WTC11 (cell line): ENCODE measurements around the gene KCNG4. TPM values are rescaled to one million over a fixed set of nuclear protein-coding genes. Genes with fewer than 3 reads are reported as not detected.

Experiments
- ATAC-seq: fragments of 200-7000 bp; cut with Tn5 transposase; 2 replicates; pipeline ENCODE4 v1.10.0; 2021; ENCODE audit warnings: mild to moderate bottlenecking, moderate library complexity
- CTCF ChIA-PET: fragments of 300-600 bp; sonication (Branson Sonifier 250); formaldehyde crosslinking; loops from one replicate; lab custom pipeline; 2021; ENCODE audit warnings: antibody characterized with exemption; lab: Charles Lee
- POLR2A ChIA-PET: fragments of 350-600 bp; sonication (Branson Sonifier 250); formaldehyde crosslinking; loops from one replicate; lab custom pipeline; 2021; ENCODE audit warnings: antibody characterized with exemption; lab: Charles Lee
- DNase-seq: peaks from one replicate; pipeline ENCODE4 v3.0.0; 2021; ENCODE audit warnings: low spot score
- H3K27ac Mint-ChIP-seq: 2 replicates; pipeline ENCODE4 v1.8.0; 2021; ENCODE audit warnings: mixed read lengths
- H3K27me3 Mint-ChIP-seq: 2 replicates; pipeline ENCODE4 v1.8.0; 2021; ENCODE audit warnings: low read depth, mild to moderate bottlenecking, moderate library complexity, mixed read lengths
- H3K36me3 Mint-ChIP-seq: 2 replicates; pipeline ENCODE4 v1.8.0; 2021; ENCODE audit warnings: mixed read lengths
- H3K4me1 Mint-ChIP-seq: 2 replicates; pipeline ENCODE4 v1.8.0; 2022; ENCODE audit warnings: mixed read lengths
- H3K4me3 Mint-ChIP-seq: 2 replicates; pipeline ENCODE4 v1.8.0; 2021; ENCODE audit warnings: mild to moderate bottlenecking, moderate library complexity, mixed read lengths
- H3K9me3 Mint-ChIP-seq: 2 replicates; pipeline ENCODE4 v1.8.0; 2021; ENCODE audit warnings: mixed read lengths
- ARID4B ChIP-seq: sonication (generic); formaldehyde crosslinking; IDR thresholded peaks from 2 replicates; pipeline ENCODE4 v1.8.0; 2023; ENCODE audit warnings: missing genetic modification reagents, mild to moderate bottlenecking, borderline replicate concordance
- ATF1 ChIP-seq: sonication (generic); formaldehyde crosslinking; IDR thresholded peaks from 2 replicates; pipeline ENCODE4 v1.8.1; 2023; ENCODE audit warnings: mild to moderate bottlenecking, moderate library complexity, missing genetic modification reagents
- CREB1 ChIP-seq: sonication (generic); formaldehyde crosslinking; IDR thresholded peaks from 2 replicates; pipeline ENCODE4 v1.8.0; 2023; ENCODE audit warnings: mild to moderate bottlenecking, missing genetic modification reagents
- EMX1 ChIP-seq: fragments of 250-450 bp; sonication (Bioruptor Pico); IDR thresholded peaks from 2 replicates; pipeline ENCODE4 v1.8.0; 2021; ENCODE audit warnings: mild to moderate bottlenecking
- GABPB1 ChIP-seq: sonication (generic); formaldehyde crosslinking; IDR thresholded peaks from 2 replicates; pipeline ENCODE4 v1.8.1; 2023; ENCODE audit warnings: mild to moderate bottlenecking, missing genetic modification reagents
- GTF2I ChIP-seq: fragments of 250-450 bp; sonication (Bioruptor Pico); conservative IDR thresholded peaks from 2 replicates; pipeline ENCODE4 v1.4.0; 2021; ENCODE audit warnings: mild to moderate bottlenecking
- IRF2 ChIP-seq: sonication (generic); formaldehyde crosslinking; IDR thresholded peaks from 2 replicates; pipeline ENCODE4 v1.8.0; 2022; ENCODE audit warnings: low read depth, missing genetic modification reagents, borderline replicate concordance
- MLX ChIP-seq: sonication (generic); formaldehyde crosslinking; IDR thresholded peaks from 2 replicates; pipeline ENCODE4 v1.8.1; 2023; ENCODE audit warnings: mild to moderate bottlenecking, missing genetic modification reagents, moderate library complexity
- MXD4 ChIP-seq: fragments of 250-450 bp; sonication (Bioruptor Pico); IDR thresholded peaks from 2 replicates; pipeline ENCODE4 v1.8.0; 2021; ENCODE audit warnings: mild to moderate bottlenecking, moderate library complexity, borderline replicate concordance
- MYBL2 ChIP-seq: sonication (generic); formaldehyde crosslinking; IDR thresholded peaks from 2 replicates; pipeline ENCODE4 v1.8.1; 2023; ENCODE audit warnings: mild to moderate bottlenecking, moderate library complexity, missing genetic modification reagents
- NFATC4 ChIP-seq: fragments of 250-450 bp; sonication (Bioruptor Pico); IDR thresholded peaks from 2 replicates; pipeline ENCODE4 v1.9.0; 2021; ENCODE audit warnings: mild to moderate bottlenecking
- NR1H2 ChIP-seq: sonication (generic); formaldehyde crosslinking; IDR thresholded peaks from 2 replicates; pipeline ENCODE4 v1.9.0; 2021; ENCODE audit warnings: mild to moderate bottlenecking, moderate library complexity, missing genetic modification reagents
- NR3C1 ChIP-seq: sonication (generic); formaldehyde crosslinking; conservative IDR thresholded peaks from 2 replicates; pipeline ENCODE4 v1.8.1; 2023; ENCODE audit warnings: low read depth, mild to moderate bottlenecking, missing genetic modification reagents
- PRRX2 ChIP-seq: fragments of 250-450 bp; sonication (Bioruptor Pico); IDR thresholded peaks from 2 replicates; pipeline ENCODE4 v1.8.0; 2021; ENCODE audit warnings: mild to moderate bottlenecking
- SOX15 ChIP-seq: fragments of 250-450 bp; sonication (Bioruptor Pico); IDR thresholded peaks from 2 replicates; pipeline ENCODE4 v1.9.0; 2021; ENCODE audit warnings: mild to moderate bottlenecking
- STAT6 ChIP-seq: sonication (generic); formaldehyde crosslinking; conservative IDR thresholded peaks from 2 replicates; pipeline ENCODE4 v1.8.1; 2023; ENCODE audit warnings: mild to moderate bottlenecking, low read depth, missing genetic modification reagents, moderate library complexity
- TCF7 ChIP-seq: sonication (generic); formaldehyde crosslinking; IDR thresholded peaks from 2 replicates; pipeline ENCODE4 v1.8.0; 2022; ENCODE audit warnings: mild to moderate bottlenecking, low read depth, missing genetic modification reagents, moderate library complexity
- TEAD1 ChIP-seq: sonication (generic); formaldehyde crosslinking; IDR thresholded peaks from 2 replicates; pipeline ENCODE4 v1.8.0; 2022; ENCODE audit warnings: mild to moderate bottlenecking, missing genetic modification reagents
- ZBTB43 ChIP-seq: sonication (generic); formaldehyde crosslinking; IDR thresholded peaks from 2 replicates; pipeline ENCODE4 v1.8.1; 2023; ENCODE audit warnings: mild to moderate bottlenecking, missing genetic modification reagents
- ZNF232 ChIP-seq: sonication (generic); formaldehyde crosslinking; IDR thresholded peaks from 2 replicates; pipeline ENCODE4 v1.8.0; 2022; ENCODE audit warnings: mild to moderate bottlenecking, missing genetic modification reagents
- ZNF423 ChIP-seq: fragments of 250-450 bp; sonication (Bioruptor Pico); IDR thresholded peaks from 2 replicates; pipeline ENCODE4 v2.1.2; 2022; ENCODE audit warnings: mild to moderate bottlenecking, moderate library complexity
- ZNF671 ChIP-seq: fragments of 250-450 bp; sonication (Bioruptor Pico); IDR thresholded peaks from 2 replicates; pipeline ENCODE4 v1.8.0; 2021; ENCODE audit warnings: mild to moderate bottlenecking
- ZSCAN18 ChIP-seq: fragments of 250-450 bp; sonication (Bioruptor Pico); IDR thresholded peaks from 2 replicates; pipeline ENCODE4 v2.1.2; 2022; ENCODE audit warnings: mild to moderate bottlenecking, moderate library complexity
- total RNA-seq: library from RNA; stranded (reverse); gene quantifications from 3 replicates; pipeline ENCODE4 v1.2.3, GENCODE V29; 2021

KCNG4 gene
- total RNA-seq, 1 experiment from 2014 or later: not detected

- no peak for TF ChIP-seq CREB1 (CRISPR knock-in tag)
- no peak for TF ChIP-seq MLX (CRISPR knock-in tag)
- TF ChIP-seq PRRX2 (CRISPR knock-in tag): no peak
- no peak for TF ChIP-seq ZNF232 (CRISPR knock-in tag)
- TF ChIP-seq ZNF423 (CRISPR knock-in tag): no peak
- TF ChIP-seq GTF2I: no peak
- TF ChIP-seq NR1H2 (CRISPR knock-in tag): no peak
- TF ChIP-seq ATF1 (CRISPR knock-in tag): no peak
- no peak for TF ChIP-seq MYBL2
Measured at GRCh38 chr16:84234321-84235241, 5.2 kb downstream of the KCNG4 start (continued).

GRCh38 chr16:84233748-84234147 is 6.1 kb downstream of the KCNG4 start:
- H3K4me3 Mint-ChIP-seq: no peak overlapping the region
- no peak overlapping the region for H3K27ac Mint-ChIP-seq
- ATAC-seq (no peak), DNase-seq (no peak)
- no peaks in the 10 kb centered on the region for H3K9me3 Mint-ChIP-seq
- CTCF ChIA-PET: interaction anchor here (1.5 kb wide), 1 partner anchor 74 kb away, joined by 5 read pairs; no protein-coding TSS in a partner anchor
- H3K36me3 Mint-ChIP-seq: no peaks in the 10 kb centered on the region
- POLR2A ChIA-PET: no interaction called here
- H3K27me3 Mint-ChIP-seq: no peaks in the 10 kb centered on the region; the same call in 1 of the 2 replicates
- H3K4me1 Mint-ChIP-seq: 0 out of 2 replicates have a peak, but pooled peaks cover 2% of the 10 kb centered on the region
- TF ChIP-seq TEAD1 (CRISPR knock-in tag) (no peak), ZNF671 (CRISPR knock-in tag) (no peak), ZBTB43 (CRISPR knock-in tag) (no peak), ARID4B (CRISPR knock-in tag) (no peak), NR3C1 (CRISPR knock-in tag) (no peak), SOX15 (CRISPR knock-in tag) (no peak), CREB1 (CRISPR knock-in tag) (no peak), MXD4 (CRISPR knock-in tag) (no peak), EMX1 (CRISPR knock-in tag) (no peak), STAT6 (CRISPR knock-in tag) (no peak), TCF7 (CRISPR knock-in tag) (no peak), GABPB1 (no peak), IRF2 (CRISPR knock-in tag) (no peak), ZSCAN18 (no peak), MLX (CRISPR knock-in tag) (no peak), NFATC4 (CRISPR knock-in tag) (no peak)
